GM12891 (cell line): ENCODE results near the gene ZNF862.

ENCODE experiments used
- DNase-seq: peaks from one replicate; pipeline ENCODE4 v3.0.0; 2011; ENCODE audit warnings: low spot score; ENCODE audit not compliant: insufficient read length
- FAIRE-seq: peaks from 2 replicates; lab custom pipeline; 2011; peaks lifted over from hg19 to GRCh38; lab: Jason Lieb, UNC
- PAX5 ChIP-seq: IDR thresholded peaks from 2 replicates; pipeline ENCODE4 v1.6.1; 2011; ENCODE audit warnings: low read length, moderate library complexity, mild to moderate bottlenecking; ENCODE audit not compliant: insufficient read depth, severe bottlenecking
- POLR2A ChIP-seq: IDR thresholded peaks from 2 replicates; pipeline ENCODE4 v1.6.1; 2011; ENCODE audit warnings: low read depth, low read length, control low read depth
- POLR2AphosphoS5 ChIP-seq: IDR thresholded peaks from 2 replicates; pipeline ENCODE4 v1.6.1; 2011; ENCODE audit warnings: low read depth, low read length, control low read depth
- POU2F2 ChIP-seq: IDR thresholded peaks from 2 replicates; pipeline ENCODE4 v1.6.1; 2011; ENCODE audit warnings: low read depth, mild to moderate bottlenecking, control low read depth, low read length, moderate library complexity
- SPI1 ChIP-seq: IDR thresholded peaks from 2 replicates; pipeline ENCODE4 v1.6.1; 2011; ENCODE audit warnings: low read depth, low read length, control low read depth
- TAF1 ChIP-seq: IDR thresholded peaks from 2 replicates; pipeline ENCODE4 v1.6.1; 2011; ENCODE audit warnings: low read depth, low read length, control low read depth

ZNF862 gene

DNA sequence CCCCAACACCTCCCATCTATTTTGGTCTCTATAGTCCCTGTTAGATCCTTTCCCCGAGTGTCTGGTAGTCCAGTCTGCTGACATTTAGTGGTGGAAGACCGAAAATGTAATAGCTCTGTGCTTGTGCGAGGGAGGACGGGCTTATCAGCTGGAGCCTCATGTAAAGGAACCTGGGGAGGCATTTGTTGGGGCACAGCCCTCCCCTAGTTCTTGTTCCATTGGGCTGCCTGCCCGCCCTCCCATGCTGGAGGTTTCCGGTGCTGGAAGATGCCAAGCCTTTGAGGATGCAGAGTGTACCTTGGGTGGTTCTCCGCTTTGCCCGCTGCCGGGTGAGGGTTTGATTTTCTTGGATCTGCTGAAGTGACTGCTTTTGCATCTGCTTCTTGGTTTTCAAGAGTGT lies 5.4 kb downstream of the ZNF862 start:
- no peak for TF ChIP-seq TAF1
- no peak for TF ChIP-seq POLR2AphosphoS5
- TF ChIP-seq PAX5: no peak
- TF ChIP-seq POLR2A: no peak
- no peak for TF ChIP-seq POU2F2
- no peak for DNase-seq
- FAIRE-seq: no peak

DNA sequence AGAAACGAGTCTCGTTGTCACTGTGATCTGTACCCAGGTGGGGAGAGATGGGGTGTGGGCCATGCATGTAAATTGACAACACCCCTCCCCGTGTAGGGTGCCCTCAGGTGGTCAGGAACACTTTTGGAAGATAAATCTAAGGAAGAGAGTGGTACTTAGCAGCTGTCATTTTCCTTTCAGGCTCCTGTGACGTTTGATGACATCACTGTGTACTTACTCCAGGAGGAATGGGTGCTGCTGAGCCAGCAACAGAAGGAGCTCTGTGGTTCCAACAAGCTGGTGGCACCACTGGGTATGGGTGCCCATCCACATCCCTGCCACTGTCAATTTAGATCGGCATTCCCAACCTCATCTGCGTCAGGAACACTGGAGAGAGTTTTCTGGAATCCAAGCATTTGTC lies 6.3 kb downstream of the ZNF862 start:
- FAIRE-seq: no peak

DNA sequence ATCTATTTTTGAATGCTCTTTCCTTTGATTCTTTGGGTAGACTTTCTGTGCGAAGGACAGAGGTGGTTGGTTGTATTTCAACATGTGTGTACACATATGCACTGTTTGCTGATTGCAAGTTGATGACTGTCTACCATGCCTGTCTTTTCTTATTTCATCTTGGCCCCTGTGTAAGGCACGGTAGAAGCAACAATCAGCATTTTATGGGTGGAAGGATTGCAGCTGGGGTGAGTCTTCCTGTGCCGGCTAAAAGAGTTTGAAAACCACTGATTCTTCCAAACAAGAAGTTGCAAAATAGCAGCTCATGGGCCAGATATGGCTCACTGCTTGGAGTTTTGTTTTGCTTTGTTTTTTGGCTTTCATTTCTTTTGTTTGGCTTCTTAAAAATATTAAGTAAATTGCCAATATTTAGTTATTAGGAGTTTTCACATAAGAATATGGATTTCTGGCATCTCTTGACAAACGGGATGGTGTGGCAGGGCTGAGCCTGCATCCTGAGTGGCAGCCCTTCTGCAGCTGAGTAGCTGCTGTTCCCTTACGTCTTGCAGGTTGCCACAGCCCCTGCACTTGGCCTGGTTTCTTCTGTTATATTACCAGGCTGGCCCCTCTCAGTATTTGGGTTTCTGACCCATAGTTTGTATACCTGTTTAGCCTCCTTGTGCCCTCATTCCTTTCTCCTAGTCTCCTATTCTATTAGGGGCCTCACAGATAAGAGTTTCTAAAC lies 7.2 kb downstream of the ZNF862 start:
- DNase-seq (no peak), FAIRE-seq (no peak)
- TF ChIP-seq POLR2AphosphoS5 (no peak), TAF1 (no peak), PAX5 (no peak), POLR2A (no peak), POU2F2 (no peak), SPI1 (no peak)

More for the DNA sequence above, 6.3 kb downstream of the ZNF862 start:
- TF ChIP-seq POLR2A: no peak
- no peak for TF ChIP-seq POLR2AphosphoS5
- no peak for TF ChIP-seq TAF1
- no peak for TF ChIP-seq SPI1
- no peak for TF ChIP-seq POU2F2
- TF ChIP-seq PAX5: no peak
- no peak for DNase-seq

DNA sequence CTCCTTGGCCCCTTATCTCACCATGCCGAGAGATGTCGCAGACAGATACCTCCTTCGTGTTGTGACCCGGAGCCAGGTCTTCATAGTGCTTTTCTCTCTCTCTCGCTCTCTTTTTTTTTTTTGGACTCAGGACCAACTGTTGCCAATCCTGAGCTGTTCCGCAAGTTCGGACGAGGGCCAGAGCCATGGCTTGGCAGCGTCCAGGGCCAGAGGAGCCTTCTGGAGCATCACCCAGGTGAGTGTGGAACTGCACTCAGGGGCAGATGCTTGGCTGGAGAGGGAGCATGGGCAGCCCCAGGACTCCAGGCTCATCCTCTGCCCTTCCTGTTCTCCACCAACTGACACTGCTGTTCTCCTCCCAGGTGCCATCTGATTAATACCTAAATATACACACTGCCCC lies 7.8 kb downstream of the ZNF862 start:
- DNase-seq: no peak
- no peak for TF ChIP-seq TAF1
- TF ChIP-seq POU2F2: no peak
- no peak for TF ChIP-seq POLR2A
- TF ChIP-seq POLR2AphosphoS5: no peak
- TF ChIP-seq PAX5: no peak
- no peak for TF ChIP-seq SPI1
- no peak for FAIRE-seq

DNA sequence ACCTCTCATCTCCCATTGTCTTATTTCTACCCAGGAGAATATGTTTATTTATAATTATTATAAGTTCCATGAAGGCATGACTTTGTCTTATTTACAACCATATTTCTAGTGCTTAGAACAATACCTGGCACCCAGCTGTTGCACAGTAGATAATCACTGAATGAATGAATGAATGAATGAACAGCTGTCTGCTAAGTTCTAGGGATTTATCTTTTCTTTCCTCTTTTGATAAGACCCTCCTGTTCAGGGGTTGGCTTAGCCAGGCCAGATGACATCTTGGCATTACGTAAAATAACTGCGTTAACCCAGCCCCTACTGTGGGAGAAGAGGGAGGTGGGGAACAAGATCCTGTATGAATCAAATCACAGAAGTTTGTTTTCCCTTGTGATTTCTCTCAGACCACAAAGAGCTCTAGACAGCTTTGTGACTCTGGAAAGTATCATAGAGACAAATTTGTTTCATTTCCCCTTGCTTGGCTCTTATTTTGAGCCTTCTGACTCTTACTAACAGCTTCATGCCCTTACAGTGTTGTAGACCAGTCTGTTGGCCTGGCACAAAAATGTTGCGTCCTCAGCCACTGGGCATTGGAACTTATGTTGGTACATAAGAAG lies 8.4 kb downstream of the ZNF862 start:
- peak; percentile 85 for FAIRE-seq
- no peak for DNase-seq
- TF ChIP-seq TAF1 (no peak), SPI1 (peak; percentile 69)

DNA sequence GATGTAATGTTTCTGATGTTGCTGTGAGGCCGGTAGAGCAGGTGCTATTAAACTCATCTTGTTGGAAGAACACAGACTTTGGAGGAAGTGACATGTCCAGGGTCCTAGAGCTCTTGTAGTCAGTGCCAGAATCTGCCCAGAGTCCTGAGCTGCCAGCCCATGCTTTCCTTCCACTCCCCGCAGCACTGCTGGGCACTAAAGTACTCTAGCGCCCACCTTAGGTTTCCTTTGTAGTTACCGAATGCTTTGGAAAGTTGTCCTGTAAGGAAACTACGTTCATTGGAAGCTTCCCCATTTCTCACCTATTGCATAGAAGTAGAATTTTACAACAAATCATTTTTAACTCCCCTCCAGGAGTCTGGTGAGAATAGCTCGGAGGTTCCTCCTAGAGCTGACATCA lies 11.0 kb downstream of the ZNF862 start:
- TF ChIP-seq PAX5 (no peak), POLR2AphosphoS5 (no peak), POLR2A (no peak), SPI1 (no peak), TAF1 (no peak), POU2F2 (no peak)
- FAIRE-seq: no peak
- DNase-seq: no peak

DNA sequence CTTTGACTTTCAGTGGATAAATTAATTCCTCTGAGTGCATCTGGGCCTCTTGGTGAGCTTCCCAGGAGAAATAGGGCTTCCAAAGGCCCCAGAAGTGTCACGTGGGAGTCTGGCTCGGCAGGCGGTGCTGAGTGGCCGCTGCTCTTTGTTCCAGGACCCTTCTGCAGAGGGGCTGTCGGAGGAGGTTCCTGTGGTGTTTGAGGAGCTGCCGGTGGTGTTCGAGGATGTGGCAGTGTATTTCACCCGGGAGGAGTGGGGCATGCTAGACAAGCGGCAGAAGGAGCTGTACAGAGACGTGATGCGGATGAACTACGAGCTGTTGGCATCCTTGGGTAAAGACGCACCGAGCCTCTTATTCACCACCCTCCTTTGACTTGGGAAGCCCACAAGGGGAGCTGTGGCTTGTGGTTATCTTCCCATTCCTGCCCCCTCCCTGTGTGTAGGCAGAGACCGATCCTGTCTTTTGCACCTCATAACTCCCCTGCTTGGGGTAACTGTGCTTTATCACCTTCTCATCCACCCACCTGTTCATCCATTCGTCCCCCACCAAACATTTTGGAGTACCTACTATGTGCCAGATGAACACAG lies 11.9 kb downstream of the ZNF862 start:
- no peak for FAIRE-seq
- TF ChIP-seq PAX5 (no peak), POLR2A (no peak), TAF1 (no peak), SPI1 (no peak), POU2F2 (no peak), POLR2AphosphoS5 (no peak)

DNA sequence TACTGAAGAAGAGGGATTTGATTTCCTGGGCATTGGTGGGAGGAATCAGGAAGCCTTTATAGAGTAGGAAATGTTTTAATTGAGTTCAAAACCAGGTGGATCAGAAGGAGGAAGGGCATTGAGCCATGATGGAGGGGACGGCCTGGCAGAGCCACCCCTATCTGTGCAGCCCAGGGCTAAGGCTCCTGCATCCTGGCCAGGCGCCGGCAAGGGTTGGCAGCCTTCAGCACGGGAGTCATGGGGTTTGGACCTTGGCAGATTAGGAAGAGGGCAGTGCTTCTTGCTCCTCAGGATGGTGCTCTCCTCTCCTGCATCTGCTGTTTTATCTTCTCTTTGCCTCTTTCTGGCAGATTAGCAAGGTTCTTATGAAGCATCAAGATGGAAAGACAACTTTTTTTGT lies 12.5 kb downstream of the ZNF862 start:
- FAIRE-seq: no peak
- TF ChIP-seq SPI1 (no peak), POLR2A (no peak), POLR2AphosphoS5 (no peak), PAX5 (no peak), TAF1 (no peak), POU2F2 (no peak)

More for the DNA sequence above, 11.9 kb downstream of the ZNF862 start:
- no peak for DNase-seq

DNA sequence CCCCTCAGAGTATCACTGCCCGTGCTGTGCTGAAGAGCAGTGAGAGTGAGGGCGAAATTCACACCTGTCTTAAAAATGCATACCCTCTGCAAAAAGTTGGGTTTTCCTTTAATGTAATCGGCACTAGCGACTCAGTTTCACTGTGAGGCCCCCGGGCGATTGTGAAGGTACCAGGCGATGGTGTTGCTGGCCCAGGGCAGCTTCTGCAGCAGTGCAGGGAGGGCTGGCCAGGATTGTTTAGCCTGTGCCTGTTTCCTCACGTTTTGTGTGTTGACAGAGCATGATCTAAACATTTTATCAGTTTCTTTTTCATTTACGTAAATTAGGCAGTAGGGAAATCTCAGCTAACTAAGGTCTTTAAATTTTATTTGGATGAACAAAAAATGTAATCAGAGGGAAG lies 13.3 kb downstream of the ZNF862 start:
- TF ChIP-seq SPI1 (no peak), POLR2A (no peak), POLR2AphosphoS5 (no peak), PAX5 (no peak), POU2F2 (no peak), TAF1 (no peak)
- no peak for DNase-seq
- FAIRE-seq: no peak

More for the DNA sequence above, 12.5 kb downstream of the ZNF862 start:
- no peak for DNase-seq

DNA sequence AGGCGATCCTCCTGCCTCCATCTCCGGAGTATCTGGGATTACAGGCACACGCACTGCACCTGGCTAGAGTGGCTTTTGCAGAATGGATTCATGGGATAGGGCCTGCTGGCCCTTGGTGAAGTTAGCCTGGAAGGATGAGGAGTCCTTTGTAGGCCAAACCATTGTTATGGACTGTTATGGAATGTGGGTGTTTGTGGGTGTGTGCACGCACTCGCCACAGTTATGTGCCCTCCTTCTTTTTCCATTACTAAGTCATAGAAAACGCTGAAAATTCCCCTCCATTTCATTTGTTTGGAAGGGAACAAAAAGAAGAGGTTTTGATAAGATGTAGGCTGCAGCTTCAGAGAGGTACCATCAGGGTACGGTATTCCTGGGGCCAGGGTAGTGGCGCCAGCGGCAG lies 15.0 kb downstream of the ZNF862 start:
- DNase-seq (no peak), FAIRE-seq (no peak)
- no peak for TF ChIP-seq POLR2A
- no peak for TF ChIP-seq POU2F2
- no peak for TF ChIP-seq TAF1
- no peak for TF ChIP-seq PAX5
- TF ChIP-seq POLR2AphosphoS5: no peak
- no peak for TF ChIP-seq SPI1
